Panc1 (cell line): ENCODE data around the gene ARPP19. TPM values are rescaled to one million over a fixed set of nuclear protein-coding genes. Genes with fewer than 3 reads are reported as not detected.

ENCODE experiments used
- ATAC-seq: fragments of 200-7000 bp; cut with Tn5 transposase; 2 replicates; pipeline ENCODE4 v1.9.1; 2020; ENCODE audit warnings: mild to moderate bottlenecking, moderate library complexity
- Bru-seq: library from RNA; stranded (reverse); fragments of 400-500 nt; gene quantifications from one replicate; lab custom pipeline; 2021; lab: Mats Ljungman, UMichigan
- BruChase-seq, 2 experiments: library from RNA; stranded (reverse); fragments of 400-500 nt; gene quantifications; one replicate each; lab custom pipeline; 2021; lab: Mats Ljungman, UMichigan
- BruUV-seq: library from RNA; stranded (reverse); fragments of 400-500 nt; replicated peaks from 2 replicates; lab custom pipeline; 2021; lab: Mats Ljungman, UMichigan
- CTCF ChIA-PET: fragments of 300-600 bp; sonication (Branson Sonifier 250); formaldehyde crosslinking; loops from one replicate; lab custom pipeline; 2022; ENCODE audit warnings: antibody characterized with exemption; lab: Charles Lee
- POLR2A ChIA-PET: fragments of 300-600 bp; sonication (Branson Sonifier 250); formaldehyde crosslinking; loops from one replicate; lab custom pipeline; 2022; ENCODE audit warnings: antibody characterized with exemption; lab: Charles Lee
- DNase-seq: peaks from one replicate; pipeline ENCODE4 v3.0.0-alpha.2; 2010; ENCODE audit warnings: low read depth, low spot score
- H3K27ac ChIP-seq: 2 replicates; pipeline ENCODE4 v1.5.1; 2011; ENCODE audit warnings: mild to moderate bottlenecking, low read length, inconsistent platforms
- H3K27me3 ChIP-seq: fragments of 200-500 bp; sonication (Bioruptor generic); 2 replicates; pipeline ENCODE4 v1.6.0; 2014; ENCODE audit warnings: low read length, inconsistent platforms; ENCODE audit not compliant: control insufficient read depth, insufficient read depth
- H3K36me3 ChIP-seq: fragments of 200-500 bp; sonication (Bioruptor generic); 2 replicates; pipeline ENCODE4 v1.5.1; 2014; ENCODE audit warnings: inconsistent platforms, mild to moderate bottlenecking, low read length, moderate library complexity; ENCODE audit not compliant: control insufficient read depth, insufficient read depth
- H3K4me1 ChIP-seq: 2 replicates; pipeline ENCODE4 v1.5.1; 2011; ENCODE audit warnings: inconsistent platforms, mild to moderate bottlenecking, low read length, moderate library complexity; ENCODE audit not compliant: control insufficient read depth, insufficient read depth
- H3K4me3 ChIP-seq, 2 experiments: 2 replicates each; pipeline ENCODE4 v1.5.1; 2011 to 2012; ENCODE audit warnings: low read depth in 2 of 2, low read length in 2 of 2, mild to moderate bottlenecking in 2 of 2, inconsistent platforms in 1 of 2, moderate library complexity in 1 of 2
- H3K9me3 ChIP-seq: fragments of 200-500 bp; sonication (Bioruptor generic); 2 replicates; pipeline ENCODE4 v1.5.1; 2014; ENCODE audit warnings: low read depth, mild to moderate bottlenecking, inconsistent platforms, low read length, moderate library complexity; ENCODE audit not compliant: control insufficient read depth, insufficient read depth
- CTCF ChIP-seq: fragments of 450-650 bp; IDR thresholded peaks from 2 replicates; pipeline ENCODE4 v1.5.1; 2017; ENCODE audit warnings: mild to moderate bottlenecking
- POLR2AphosphoS5 ChIP-seq: IDR thresholded peaks from 2 replicates; pipeline ENCODE4 v1.6.1; 2012; ENCODE audit warnings: mild to moderate bottlenecking, low read depth, low read length, moderate library complexity
- SIN3A ChIP-seq: IDR thresholded peaks from 2 replicates; pipeline ENCODE4 v1.6.1; 2012; ENCODE audit warnings: low read depth, mild to moderate bottlenecking, low read length, moderate library complexity, borderline replicate concordance; ENCODE audit not compliant: insufficient read depth
- TCF7L2 ChIP-seq: IDR thresholded peaks from 2 replicates; pipeline ENCODE4 v1.6.1; 2011; ENCODE audit warnings: mild to moderate bottlenecking, low read depth, low read length, inconsistent platforms
- in situ Hi-C: cut with HindIII; loops from 2 replicates; pipeline ENCODE4 v1.10.0; 2016; ENCODE audit warnings: low sequenced_read_pairs, low pct_unique_long_range_greater_than_20kb
- intact Hi-C: fragments of 100-400 bp; cut with micrococcal nuclease; formaldehyde crosslinking; loops from one replicate; pipeline ENCODE4 v1.10.0; 2022; ENCODE audit not compliant: unreplicated experiment
- long read RNA-seq: library from polyadenylated mRNA; unstranded; transcript quantifications from one replicate; pipeline ENCODE4 v2.0.0, GENCODE V29; 2021; ENCODE audit not compliant: unreplicated experiment
- polyA plus RNA-seq: library from polyadenylated mRNA; unstranded; fragments of >200 nt; gene quantifications from one replicate; pipeline ENCODE4 v1.2.1, GENCODE V29; 2012; ENCODE audit warnings: missing spikeins; ENCODE audit not compliant: insufficient read length
- total RNA-seq: library from RNA; stranded (reverse); gene quantifications from one replicate; pipeline ENCODE4 v1.2.1, GENCODE V29; 2021; ENCODE audit not compliant: unreplicated experiment
- TF ChIP-seq, protein P1 (sequence below), 2 experiments: IDR thresholded peaks; 2 replicates each; pipeline ENCODE4 v1.6.1; 2011 to 2012; ENCODE audit warnings: low read depth in 2 of 2, control low read depth in 1 of 2, low read length in 1 of 2, mild to moderate bottlenecking in 1 of 2, moderate library complexity in 1 of 2; ENCODE audit not compliant: insufficient read depth in 1 of 2

Gene ARPP19, protein sequence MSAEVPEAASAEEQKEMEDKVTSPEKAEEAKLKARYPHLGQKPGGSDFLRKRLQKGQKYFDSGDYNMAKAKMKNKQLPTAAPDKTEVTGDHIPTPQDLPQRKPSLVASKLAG
- total RNA-seq (153 TPM), Bru-seq, nascent RNA (percentile 97 among the genes with signal in this experiment), BruChase-seq, experiment 1, labeled RNA remaining after a 2-hour chase (percentile 99 among the genes with signal in this experiment), BruChase-seq, experiment 2, labeled RNA remaining after a 6-hour chase (percentile 99 among the genes with signal in this experiment)
- 56.4 TPM for polyA plus RNA-seq
- long read RNA-seq, full-length matches to known transcripts: 103 of 121 reads
- long read RNA-seq, partial matches to known transcripts: 2 of 121 reads
- long read RNA-seq, other reads (novel, unspliced or antisense): 16 of 121 reads

DNA sequence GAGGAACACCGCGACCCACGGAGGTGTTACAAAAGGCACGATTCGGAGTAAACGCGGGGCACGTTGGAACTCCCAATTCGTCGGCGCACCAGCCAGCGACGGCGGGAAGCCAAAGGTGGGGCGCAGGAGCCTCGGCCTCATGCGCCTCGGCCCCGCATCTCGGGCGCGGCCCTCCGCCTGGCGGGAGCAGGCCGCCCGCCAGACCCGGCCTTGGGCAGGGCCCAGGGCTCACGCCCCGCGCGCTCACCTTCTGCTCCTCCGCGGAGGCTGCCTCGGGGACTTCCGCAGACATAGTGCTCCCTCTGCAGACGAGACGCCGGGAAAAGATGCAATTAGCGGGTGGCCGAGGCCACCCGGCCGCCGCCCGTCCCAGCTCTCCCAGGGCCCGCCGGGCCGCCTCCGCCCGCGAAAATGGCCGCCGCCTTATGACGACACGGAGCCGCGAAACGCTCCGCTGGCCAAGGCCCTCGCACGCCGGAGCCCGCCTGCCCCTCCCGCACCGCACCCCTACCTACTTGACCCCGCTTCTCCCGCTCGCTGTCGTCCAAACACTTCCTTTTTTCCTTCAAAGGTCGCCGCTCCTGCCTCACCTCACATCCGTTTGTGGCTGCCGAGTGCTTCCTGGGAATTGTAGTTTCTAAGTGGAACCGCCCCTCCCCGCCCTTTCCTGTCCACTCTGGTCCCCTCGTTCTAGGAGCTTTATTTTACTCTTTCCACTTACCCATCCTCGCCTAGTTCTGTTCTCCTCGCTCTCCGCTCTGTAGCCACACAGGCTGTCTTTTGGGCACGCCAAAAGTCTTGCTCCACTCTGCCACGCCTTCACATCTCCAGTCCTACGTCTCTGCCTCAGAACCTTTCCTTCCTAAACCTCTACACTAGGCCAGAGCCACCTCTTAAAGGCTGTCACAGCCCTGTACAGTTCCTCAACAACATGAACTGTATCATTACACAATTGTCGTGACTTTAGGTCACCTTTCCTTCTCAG is at the start of gene ARPP19:
ARPP19 (minus strand) TSS at position 430 of the 985 bp plus-strand sequence; CDS start at position 292, 138 bp downstream.
- DNase-seq: peak; percentile 69
- in situ Hi-C loops (no loop called here), intact Hi-C loops (loop anchor here (5.0 to 10.0 kb wide), 2 partner anchors 108 to 314 kb away; partner anchors contain the start of gene ATOSA)
- Histone ChIP-seq H3K4me3 (peak within 1 kb of the TSS; percentile 86 to 97), H3K27ac (peak within 1 kb of the TSS; percentile 97), H3K9me3 (no peaks in the 10 kb centered on the region), H3K27me3 (no peaks in the 10 kb centered on the region), H3K36me3 (peaks cover 5% of the 10 kb centered on the region; the same call in 1 of the 2 replicates), H3K4me1 (peaks cover 20% of the 10 kb centered on the region)
- CTCF ChIA-PET: no interaction called here
- no TSS peak for BruUV-seq
- peak; percentile 96 for ATAC-seq
- POLR2A ChIA-PET: no interaction called here
- TF ChIP-seq SIN3A (peak; percentile 90; the same call in 1 of the 2 replicates), POLR2AphosphoS5 (peak; percentile 83), TCF7L2 (peak; percentile 100)
- TF ChIP-seq, protein P1, sequence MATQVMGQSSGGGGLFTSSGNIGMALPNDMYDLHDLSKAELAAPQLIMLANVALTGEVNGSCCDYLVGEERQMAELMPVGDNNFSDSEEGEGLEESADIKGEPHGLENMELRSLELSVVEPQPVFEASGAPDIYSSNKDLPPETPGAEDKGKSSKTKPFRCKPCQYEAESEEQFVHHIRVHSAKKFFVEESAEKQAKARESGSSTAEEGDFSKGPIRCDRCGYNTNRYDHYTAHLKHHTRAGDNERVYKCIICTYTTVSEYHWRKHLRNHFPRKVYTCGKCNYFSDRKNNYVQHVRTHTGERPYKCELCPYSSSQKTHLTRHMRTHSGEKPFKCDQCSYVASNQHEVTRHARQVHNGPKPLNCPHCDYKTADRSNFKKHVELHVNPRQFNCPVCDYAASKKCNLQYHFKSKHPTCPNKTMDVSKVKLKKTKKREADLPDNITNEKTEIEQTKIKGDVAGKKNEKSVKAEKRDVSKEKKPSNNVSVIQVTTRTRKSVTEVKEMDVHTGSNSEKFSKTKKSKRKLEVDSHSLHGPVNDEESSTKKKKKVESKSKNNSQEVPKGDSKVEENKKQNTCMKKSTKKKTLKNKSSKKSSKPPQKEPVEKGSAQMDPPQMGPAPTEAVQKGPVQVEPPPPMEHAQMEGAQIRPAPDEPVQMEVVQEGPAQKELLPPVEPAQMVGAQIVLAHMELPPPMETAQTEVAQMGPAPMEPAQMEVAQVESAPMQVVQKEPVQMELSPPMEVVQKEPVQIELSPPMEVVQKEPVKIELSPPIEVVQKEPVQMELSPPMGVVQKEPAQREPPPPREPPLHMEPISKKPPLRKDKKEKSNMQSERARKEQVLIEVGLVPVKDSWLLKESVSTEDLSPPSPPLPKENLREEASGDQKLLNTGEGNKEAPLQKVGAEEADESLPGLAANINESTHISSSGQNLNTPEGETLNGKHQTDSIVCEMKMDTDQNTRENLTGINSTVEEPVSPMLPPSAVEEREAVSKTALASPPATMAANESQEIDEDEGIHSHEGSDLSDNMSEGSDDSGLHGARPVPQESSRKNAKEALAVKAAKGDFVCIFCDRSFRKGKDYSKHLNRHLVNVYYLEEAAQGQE (IDR thresholded peaks at IDR 0.05; ENCODE audit: insufficient read depth in 1 of 2, low read depth in 2 of 2, low read length in 1 of 2): no peak

- ATAC-seq: no peak
- no peak overlapping the region for H3K4me3 ChIP-seq
- H3K27me3 ChIP-seq: no peaks in the 10 kb centered on the region
- no peak for DNase-seq
- CTCF ChIA-PET: no interaction called here
- no peaks in the 10 kb centered on the region for H3K9me3 ChIP-seq
- H3K27ac ChIP-seq: no peak overlapping the region
- in situ Hi-C loops: no loop called here
- TF ChIP-seq TCF7L2 (no peak), CTCF (no peak), SIN3A (no peak)
- POLR2A ChIA-PET: no interaction called here
- no peaks in the 10 kb centered on the region for H3K4me1 ChIP-seq
- H3K36me3 ChIP-seq: no peaks in the 10 kb centered on the region
- BruUV-seq: no TSS peak
- intact Hi-C loops: loop anchor here (10.0 kb wide), 1 partner anchor 62 kb away; no protein-coding TSS in a partner anchor
Observed at GRCh38 chr15:52617026-52617425, 48.2 kb upstream of the ARPP19 start.
